HG03103 (cell line): Measurements from ENCODE around the gene CADM2.
"Not testable (repeated sequence)": the region's sequence is repeated elsewhere in the genome, so short reads cannot be mapped to it uniquely, and the experiment has no call there.

Experiments used
- ATAC-seq: cut with Tn5 transposase; IDR thresholded peaks from one replicate; pipeline ENCODE4 v1.9.1; 2021; ENCODE audit warnings: low read depth; ENCODE audit not compliant: unreplicated experiment

The CADM2 gene

DNA sequence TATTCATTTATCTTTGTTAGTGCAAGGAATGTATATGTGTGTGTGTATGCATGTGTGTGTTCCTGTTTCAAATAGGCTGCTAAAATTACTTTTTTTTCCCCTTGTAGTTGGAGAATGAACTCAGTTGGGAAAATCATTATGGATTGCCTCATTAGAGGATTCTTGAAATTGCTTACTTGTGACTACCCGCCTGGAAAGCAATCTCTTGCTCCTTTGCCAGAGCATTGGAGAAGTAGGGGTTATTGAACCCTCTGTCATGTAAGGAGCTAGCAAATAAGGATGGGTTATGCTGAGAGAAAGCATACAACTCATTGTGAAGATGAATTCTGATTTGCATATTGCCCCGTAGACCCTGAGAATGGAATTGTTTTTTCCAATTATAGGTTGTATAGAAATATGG, 474.5 kb downstream of the CADM2 start:
- no peak for ATAC-seq

DNA sequence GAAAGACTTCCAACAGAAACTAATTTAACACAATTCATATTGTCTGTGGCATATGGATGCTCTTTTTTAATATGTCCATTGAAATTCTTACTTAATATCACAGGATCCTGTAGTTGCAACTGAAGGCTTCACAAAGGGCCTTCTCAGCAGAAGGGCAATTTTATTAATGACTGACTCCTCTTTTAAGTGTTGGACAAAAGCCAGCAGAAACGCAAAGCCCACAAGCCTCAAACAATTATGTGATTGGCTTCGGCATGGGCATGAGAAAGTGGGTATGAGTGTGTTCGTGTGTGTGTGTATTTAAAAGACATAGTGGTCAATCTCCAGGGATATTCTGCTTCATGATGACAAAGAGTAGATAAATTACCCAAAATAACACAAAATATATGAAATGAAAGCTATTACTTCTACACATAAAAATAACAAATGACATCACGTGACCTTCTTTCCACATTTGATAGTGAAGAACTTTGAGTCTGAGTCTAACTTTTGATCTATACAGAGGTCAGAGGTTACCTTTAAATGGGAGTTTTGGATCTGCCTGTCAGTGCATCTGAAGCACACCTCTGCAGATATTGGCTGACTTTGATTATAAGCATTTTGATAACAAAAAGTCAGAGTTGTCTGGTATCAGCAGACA, 496.9 kb downstream of the CADM2 start:
- ATAC-seq = no peak

DNA sequence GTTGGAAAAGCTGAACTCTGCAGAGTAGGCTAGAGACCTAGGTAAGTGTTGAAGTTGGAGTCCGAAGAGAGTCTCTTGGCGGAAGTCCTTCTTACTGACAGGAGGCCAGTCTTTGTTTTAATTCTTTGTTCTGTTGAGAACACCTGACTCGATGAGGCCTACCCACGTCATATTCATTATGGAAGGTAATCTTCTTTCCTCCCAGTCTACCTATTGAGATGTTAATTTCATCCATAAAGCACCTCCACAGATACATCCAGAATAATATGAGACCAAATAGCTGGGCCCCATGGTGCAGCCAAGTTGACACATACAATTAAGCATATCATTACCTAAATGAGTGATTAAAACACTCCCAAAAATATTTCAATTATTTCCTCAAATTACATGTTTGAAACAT, 515.5 kb downstream of the CADM2 start:
- no peak for ATAC-seq

DNA sequence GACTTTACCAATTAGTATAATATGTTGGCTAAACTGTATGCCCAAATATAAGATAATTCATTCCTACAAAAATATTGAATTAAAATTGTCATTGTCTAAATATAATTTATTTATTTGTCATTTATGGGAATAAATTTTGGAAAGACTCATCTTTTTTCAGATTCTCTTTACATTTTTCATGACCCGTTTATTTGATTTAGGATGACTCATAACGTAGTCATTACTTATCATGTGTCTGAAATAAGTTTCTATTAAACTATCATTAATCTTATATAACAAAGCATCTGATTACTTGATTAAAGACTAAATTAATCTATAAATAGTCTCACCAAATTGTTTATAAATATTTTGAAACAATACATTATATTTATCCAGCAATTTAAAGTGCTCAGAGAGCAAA, 516.6 kb downstream of the CADM2 start:
- ATAC-seq = no peak

DNA sequence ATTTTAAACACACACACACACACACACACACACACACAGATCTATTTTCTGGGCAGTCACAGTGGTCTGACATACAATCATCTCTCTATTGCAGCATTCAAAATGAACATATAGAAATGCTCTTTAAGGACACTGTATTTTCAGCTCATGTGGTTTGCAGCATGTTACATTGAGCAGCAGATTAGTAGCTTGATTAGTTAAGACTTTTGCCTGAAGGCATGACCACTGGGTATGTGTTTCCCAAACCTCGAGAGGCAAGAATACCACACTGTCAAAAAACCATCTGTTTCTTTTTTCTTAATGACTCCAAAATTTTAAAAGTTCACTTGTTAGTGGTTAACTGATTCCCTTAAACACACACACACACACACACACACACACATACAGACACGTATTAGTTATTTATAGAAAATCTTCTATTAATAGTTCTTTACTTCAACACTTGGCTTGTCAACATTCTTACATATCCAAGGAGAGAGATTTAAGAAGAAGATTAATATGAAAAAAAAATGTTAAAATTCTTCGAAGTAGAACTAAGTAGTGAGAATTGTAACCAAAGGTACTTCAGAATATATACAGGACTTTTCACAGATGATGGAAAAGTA, 518.2 kb downstream of the CADM2 start:
- ATAC-seq = no peak

DNA sequence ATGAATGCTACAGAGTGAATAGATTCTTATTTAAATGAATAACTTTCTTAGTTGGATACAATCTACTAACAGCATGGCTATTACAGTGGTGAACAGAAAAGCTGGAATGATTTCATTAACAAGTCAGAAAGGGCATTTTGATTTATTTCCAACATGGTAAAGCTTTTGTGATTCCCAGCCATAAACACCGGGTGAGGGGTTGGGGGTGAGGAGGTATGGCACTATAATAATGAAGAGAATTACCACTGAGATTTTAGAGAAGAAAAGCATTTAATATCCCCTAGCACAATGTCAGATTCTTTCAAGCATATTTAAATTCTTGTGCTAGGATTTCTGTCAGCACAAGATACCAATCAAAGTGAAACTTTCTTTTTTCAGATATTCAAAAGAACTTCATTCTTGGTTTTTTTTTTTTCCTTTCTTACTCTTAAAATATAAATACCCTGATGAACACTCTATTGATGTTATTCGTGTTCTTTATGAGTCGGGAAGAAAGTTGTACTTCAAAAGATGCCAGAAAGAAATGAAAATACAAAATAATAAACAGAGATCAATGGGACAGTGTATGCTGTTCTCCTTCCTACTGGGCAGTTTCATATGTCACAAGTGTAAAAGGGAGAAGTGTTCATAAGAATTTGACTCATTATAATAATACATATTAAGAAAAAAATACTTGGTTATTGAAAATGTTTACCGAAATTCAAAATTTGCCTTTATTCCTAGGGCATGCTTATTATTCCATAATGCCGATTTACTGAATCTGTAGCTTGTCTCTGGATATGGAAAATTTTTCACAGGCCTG, 522.8 kb downstream of the CADM2 start:
- ATAC-seq = no peak

DNA sequence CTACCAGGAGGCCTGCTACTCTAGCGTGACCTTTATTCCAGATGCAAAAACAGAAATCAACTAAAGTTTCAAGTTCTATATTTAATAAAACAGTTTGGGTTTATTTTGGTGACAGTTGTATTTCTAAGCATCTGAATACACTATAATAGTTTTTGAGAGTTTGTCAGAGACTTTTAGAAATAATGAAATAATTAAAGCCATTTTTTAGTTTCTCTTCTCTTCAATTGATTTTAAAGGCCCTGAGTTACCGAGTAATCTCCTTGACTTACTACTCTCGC, 523.4 kb downstream of the CADM2 start:
- ATAC-seq = no peak

DNA sequence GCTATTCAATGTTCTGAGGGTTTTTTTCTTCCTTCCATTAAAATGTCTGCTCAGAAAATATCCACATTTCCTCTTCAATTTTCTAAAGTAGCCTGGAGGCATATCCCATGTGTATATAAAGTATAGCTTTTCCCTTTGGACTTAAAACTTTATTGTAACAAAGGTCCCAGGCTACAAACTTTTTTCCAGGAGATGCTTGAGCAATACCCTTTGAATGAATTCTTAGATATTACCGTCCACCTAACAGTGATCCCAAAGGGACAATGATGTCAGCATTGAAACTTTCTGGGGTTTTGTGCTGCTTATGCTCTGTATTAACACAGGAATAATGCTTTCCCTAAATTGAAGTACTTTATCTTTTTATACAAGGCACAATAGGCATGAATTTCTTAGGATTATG, 525.2 kb downstream of the CADM2 start:
- ATAC-seq = no peak

DNA sequence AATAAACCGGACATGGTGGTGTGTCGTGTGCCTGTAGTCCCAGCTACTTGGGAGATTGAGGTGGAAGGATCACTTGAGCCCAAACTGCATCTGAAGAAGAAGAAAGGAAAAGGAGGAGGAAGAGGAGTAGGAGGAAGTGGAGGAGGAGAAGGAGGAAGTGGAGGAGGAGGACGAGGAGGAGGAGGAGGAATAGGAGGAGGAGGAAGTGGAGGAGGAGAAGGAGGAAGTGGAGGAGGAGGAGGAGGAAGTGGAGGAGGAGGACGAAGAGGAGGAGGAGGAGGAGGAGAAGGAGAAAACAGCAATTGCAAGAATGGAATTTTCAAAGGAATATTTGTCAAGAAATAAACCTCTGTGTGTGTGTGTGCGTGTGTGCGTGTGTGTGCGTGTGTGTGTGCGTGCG, 528.6 kb downstream of the CADM2 start:
- no peak for ATAC-seq

DNA sequence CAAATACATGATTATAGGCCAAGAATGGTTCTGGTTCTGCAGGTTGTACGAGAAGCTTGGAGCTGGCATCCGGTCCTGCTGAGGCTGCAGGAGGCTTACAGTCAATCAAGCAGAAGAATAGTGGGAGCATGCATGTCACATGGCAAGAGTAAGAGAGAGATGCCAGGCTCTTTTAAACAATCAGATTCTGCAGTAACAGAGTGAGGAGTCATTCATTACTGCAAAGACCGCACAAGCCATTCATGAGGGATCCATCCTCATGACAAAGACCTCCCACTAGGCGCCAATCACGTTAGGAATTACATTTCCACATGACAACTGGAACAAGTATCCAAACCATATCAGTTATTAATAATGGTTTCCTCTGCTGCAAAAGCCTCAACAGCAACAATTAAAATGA, 536.8 kb downstream of the CADM2 start:
- no peak for ATAC-seq

DNA sequence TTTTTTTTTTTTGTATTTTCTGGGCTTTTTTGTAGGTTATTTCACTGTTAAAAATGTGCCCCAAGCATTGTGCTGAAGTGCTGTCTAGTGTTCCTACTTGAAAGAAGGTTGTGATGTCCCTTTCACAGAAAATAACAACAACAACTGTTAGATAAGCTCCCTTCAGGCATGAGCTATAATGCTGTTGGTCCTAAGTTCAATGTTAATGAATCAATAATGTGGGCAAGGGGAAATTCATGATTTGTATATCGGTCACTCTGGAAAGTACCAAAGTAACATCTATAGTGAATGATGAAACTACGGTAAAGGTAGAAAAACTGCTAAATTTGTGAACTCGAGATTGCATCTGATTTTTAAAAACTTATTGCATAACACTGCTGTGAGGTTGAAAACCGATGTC, 539.4 kb downstream of the CADM2 start:
- ATAC-seq = no peak

DNA sequence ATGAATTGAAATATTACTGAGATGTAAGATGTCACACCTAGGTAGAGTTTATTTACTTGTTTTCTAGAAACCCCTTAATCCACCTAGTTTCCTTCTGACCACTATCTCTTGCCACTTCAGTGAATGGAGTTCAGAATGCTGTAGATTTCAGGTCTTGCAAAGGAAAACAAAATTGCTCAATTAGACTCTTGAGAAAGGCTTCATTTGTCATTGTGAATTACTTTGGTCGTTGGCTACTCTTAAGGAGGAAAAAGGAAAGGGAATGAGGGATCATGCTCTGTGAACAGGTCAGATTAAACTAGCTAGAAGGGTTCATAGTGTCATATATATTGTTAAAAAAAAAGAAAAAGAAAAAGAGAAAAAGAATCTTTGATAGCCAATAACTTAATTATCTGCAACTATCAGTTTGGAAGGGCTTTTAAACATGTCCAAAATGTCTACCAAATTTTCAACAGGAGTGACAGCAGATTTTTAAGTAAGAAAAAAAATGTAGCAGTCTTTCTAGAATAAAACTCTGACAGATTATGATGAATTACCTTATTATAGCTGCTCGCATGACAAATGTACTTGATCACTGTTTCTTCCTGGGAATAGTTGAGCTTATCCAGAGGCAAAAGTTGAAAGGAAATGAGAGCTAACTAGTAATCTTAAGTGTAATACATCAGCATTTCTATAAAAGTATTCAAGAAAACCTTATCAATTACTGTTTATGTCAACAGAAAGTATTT, 543.5 kb downstream of the CADM2 start:
- ATAC-seq = no peak

DNA sequence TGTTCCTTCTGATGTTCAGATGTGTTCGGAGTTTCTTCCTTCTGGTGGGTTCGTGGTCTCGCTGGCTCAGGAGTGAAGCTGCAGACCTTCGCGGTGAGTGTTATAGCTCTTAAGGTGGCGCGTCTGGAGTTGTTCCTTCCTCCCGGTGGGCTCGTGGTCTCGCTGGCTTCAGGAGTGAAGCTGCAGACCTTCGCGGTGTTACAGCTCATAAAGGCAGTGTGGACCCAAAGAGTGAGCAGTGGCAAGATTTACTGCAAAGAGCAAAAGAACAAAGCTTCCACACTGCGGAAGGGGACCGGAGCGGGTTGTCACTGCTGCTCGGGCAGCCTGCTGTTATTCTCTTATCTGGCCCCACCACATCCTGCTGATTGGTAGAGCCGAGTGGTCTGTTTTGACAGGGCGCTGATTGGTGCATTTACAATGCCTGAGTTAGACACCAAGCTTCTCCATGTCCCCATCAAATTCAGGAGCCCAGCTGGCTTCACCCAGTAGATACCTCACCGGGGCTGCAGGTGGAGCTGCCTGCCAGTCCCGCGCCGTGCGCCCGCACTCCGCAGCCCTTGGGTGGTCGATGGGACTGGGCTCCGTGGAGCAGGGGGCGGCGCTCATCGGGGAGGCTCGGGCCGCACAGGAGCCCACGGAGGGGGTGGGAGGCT, 545.5 kb downstream of the CADM2 start:
- not testable (repeated sequence) for ATAC-seq

DNA sequence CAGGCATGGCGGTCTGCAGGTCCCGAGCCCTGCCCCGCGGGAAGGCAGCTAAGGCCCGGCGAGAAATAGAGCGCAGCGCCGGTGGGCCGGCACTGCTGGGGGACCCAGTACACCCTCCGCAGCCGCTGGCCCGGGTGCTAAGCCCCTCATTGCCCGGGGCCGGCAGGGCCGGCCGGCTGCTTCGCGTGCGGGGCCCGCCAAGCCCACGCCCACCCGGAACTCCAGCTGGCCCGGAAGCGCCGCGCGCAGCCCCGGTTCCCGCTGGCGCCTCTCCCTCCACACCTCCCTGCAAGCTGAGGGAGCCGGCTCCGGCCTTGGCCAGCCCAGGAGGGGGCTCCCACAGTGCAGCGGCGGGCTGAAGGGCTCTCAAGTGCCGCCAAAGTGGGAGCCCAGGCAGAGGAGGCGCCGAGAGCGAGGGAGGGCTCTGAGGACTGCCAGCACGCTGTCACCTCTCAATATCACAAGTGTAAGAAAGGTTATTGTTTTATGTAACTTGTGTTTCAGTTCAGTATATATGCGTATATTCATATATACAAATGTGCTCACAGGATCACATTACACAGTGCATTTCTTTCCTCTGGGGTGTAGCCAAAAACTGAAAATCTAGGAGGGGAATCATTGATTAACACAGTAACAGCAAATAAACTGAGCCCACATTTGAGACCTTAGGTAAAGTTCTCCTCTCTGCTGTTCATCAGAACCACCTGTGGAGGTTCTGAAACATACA, 546.2 kb downstream of the CADM2 start:
- ATAC-seq = not testable (repeated sequence)

DNA sequence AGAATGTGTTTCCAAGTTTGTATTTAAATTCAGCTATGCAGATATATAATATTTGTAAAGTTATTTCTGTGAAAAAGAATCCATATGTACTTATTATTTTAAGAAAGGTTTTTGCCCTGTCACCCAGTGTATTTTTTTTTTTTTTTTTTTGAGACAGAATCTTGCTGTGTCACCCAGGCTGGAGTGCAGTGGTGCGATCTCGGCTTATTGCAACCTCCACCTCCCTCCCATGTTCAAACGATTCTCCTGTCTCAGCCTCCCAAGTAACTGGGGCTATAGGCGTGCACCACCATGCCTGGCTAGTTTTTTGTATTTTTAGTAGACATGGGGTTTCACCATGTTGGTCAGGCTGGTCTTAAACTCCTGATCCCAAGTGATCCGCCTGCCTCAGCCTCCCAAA, 548.3 kb downstream of the CADM2 start:
- ATAC-seq = not testable (repeated sequence)

DNA sequence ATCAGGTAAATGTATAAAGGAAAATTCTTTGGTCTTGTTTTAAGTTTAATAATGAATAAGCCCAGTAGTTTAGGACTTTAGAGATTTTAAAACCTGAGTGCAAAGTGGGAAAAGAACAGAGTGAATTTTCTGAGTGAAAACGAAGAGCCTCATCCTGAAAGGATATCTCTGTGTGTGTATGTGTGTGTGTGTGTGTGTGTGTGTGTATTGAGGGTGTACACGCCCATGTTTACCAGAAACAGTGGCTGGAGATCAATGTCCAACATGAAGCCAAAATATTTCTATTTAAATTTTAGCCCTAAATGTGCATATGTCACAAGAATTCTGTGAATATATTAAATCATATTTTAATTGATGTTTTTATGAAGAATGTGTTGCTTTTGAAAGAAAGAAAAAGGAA, 549.9 kb downstream of the CADM2 start:
- no peak for ATAC-seq

DNA sequence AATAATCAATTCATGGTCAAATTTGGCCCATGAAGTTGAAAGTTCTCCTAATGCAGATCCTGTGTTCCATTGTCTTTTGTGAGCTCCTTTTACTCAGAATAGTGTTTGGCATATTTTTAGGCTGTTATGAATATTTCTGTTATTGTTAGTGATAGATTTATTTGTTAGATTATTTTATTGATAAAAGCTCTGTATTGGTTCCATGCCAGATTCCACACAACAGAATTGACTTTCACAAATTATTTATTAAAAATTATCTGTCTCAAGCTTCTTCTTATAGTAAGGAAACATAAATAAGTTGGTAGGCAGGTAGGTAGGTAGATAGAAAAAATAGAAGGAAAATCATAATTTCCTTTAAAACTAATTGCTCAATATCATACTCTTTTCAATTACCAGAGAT, 557.4 kb downstream of the CADM2 start:
- ATAC-seq = no peak

DNA sequence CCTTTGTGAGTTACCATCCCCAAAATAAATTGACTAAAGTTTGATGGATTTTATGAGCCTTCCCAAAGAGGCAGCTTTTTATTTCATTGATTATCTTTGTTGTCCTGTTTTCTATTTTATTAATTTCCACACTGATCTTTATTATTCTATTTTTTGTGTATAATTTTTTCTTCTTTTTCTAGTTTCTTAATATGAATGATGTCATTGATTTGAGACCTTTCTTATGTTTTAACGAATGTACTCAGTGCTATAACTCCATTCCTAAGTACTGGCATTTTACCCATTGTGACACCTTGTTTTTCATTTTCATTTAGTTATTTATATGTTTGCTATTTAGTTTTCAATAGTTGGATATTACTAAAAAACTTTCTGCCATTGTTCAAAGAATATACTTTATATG, 565.3 kb downstream of the CADM2 start:
- ATAC-seq = no peak

DNA sequence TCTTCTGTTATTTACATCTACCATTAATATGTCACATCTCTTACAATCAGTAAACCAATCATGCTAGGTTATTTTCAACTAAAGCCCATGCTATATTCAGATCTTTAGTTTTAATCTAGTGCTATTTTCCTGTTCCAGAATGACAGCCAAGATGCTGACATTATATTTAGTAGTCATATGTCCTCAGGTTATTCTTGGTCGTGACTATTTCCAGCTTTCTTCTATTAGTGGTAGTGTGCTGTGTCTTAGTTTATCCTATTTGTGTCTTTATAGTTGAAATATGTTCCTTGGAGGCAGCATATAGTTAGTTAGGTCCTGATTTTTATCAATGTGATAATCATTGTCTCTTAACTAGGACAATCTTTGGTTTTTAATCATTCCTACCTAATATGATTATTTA, 566.5 kb downstream of the CADM2 start:
- ATAC-seq = no peak

DNA sequence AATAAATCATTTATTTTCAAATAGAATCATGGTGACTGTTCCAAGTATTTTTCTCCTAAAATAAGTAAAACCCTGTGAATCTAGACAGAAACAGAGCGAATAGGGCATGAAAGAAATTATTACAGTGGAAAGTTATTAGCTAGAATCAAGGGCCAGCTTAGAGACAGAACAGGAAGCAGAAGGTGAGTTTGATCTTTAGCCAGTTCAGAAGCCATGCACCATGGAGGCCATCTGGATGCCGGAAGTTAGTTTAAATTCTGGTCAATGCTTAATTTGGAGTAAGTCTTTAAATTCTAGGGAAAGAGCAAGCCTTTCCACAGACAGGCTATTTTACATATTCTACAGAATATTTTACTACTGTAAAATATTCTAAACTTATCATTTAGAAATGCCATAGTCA, 574.8 kb downstream of the CADM2 start:
- no peak for ATAC-seq
